NCI-H146 treated with DMSO at 0.1 percent for 48 hours (cell line): ENCODE measurements around the gene MAP4K3.

ENCODE experiments used
- DNase-seq: peaks from one replicate; lab custom pipeline; 2025; ENCODE audit not compliant: unreplicated experiment; lab: John Stamatoyannopoulos, UW

MAP4K3 gene

GRCh38 chr2:39308778-39309177 lies 128.3 kb downstream of the MAP4K3 start:
- DNase-seq: no peak

- DNase-seq: no peak
Measured at GRCh38 chr2:39306626-39307025, 130.5 kb downstream of the MAP4K3 start.

GRCh38 chr2:39304729-39305128 lies 132.4 kb downstream of the MAP4K3 start:
- DNase-seq: no peak

- no peak for DNase-seq
Measured at GRCh38 chr2:39304200-39304599, 132.9 kb downstream of the MAP4K3 start.

- no peak for DNase-seq
Measured at GRCh38 chr2:39301352-39301751, 135.7 kb downstream of the MAP4K3 start.

- no peak for DNase-seq
Measured at GRCh38 chr2:39300044-39300978, 136.8 kb downstream of the MAP4K3 start.

- DNase-seq: no peak
Measured at GRCh38 chr2:39290433-39290832, 146.7 kb downstream of the MAP4K3 start.

GRCh38 chr2:39289609-39290008 lies 147.5 kb downstream of the MAP4K3 start:
- DNase-seq: no peak

- no peak for DNase-seq
Measured at GRCh38 chr2:39283561-39283960, 153.5 kb downstream of the MAP4K3 start.

GRCh38 chr2:39281391-39281790 lies 155.7 kb downstream of the MAP4K3 start:
- no peak for DNase-seq

GRCh38 chr2:39275016-39275415 lies 162.1 kb downstream of the MAP4K3 start:
- no peak for DNase-seq

GRCh38 chr2:39269941-39270340 lies 167.1 kb downstream of the MAP4K3 start:
- DNase-seq: no peak

- DNase-seq: no peak
Measured at GRCh38 chr2:39266916-39267434, 170.1 kb downstream of the MAP4K3 start.

GRCh38 chr2:39266139-39266805 lies 170.8 kb downstream of the MAP4K3 start:
- no peak for DNase-seq

- no peak for DNase-seq
Measured at GRCh38 chr2:39265315-39265714, 171.8 kb downstream of the MAP4K3 start.

GRCh38 chr2:39264733-39265132 lies 172.4 kb downstream of the MAP4K3 start:
- no peak for DNase-seq

- no peak for DNase-seq
Measured at GRCh38 chr2:39260087-39260486, 177.0 kb downstream of the MAP4K3 start.

- no peak for DNase-seq
Measured at GRCh38 chr2:39256040-39256439, 181.0 kb downstream of the MAP4K3 start.

GRCh38 chr2:39252888-39253518 lies 184.1 kb downstream of the MAP4K3 start:
- DNase-seq: no peak

GRCh38 chr2:39247512-39248043 lies 189.5 kb downstream of the MAP4K3 start:
- DNase-seq: no peak

- no peak for DNase-seq
Measured at GRCh38 chr2:39246382-39246980, 190.6 kb downstream of the MAP4K3 start.
